HepG2 (cell line): ENCODE data around the gene RHBG. TPM values are rescaled to one million over a fixed set of nuclear protein-coding genes. Genes with fewer than 3 reads are reported as not detected.

Experiments
- ATAC-seq: fragments of 200-7000 bp; cut with Tn5 transposase; 3 replicates; pipeline ENCODE4 v1.9.1; 2020; ENCODE audit warnings: mild to moderate bottlenecking, moderate library complexity
- BruUV-seq: library from RNA; stranded (reverse); fragments of 400-500 nt; replicated peaks from 2 replicates; lab custom pipeline; 2021; lab: Mats Ljungman, UMichigan
- CTCF ChIA-PET: fragments of 300-600 bp; formaldehyde crosslinking; extraction: SDS; loops from one replicate; lab custom pipeline; 2021; ENCODE audit warnings: low total read pairs, inconsistent platforms, low intra/inter-chr PET ratio; lab: Yijun Ruan, JAX
- POLR2A ChIA-PET: fragments of 350-600 bp; sonication (Branson Sonifier 250); formaldehyde crosslinking; loops from one replicate; lab custom pipeline; 2020; ENCODE audit warnings: antibody characterized with exemption, inconsistent platforms; lab: Yijun Ruan, JAX
- DNase-seq: peaks from one replicate; pipeline ENCODE4 v3.0.0-alpha.2; 2015; ENCODE audit warnings: low spot score
- FAIRE-seq: peaks from 3 replicates; lab custom pipeline; 2011; peaks lifted over from hg19 to GRCh38; lab: Jason Lieb, UNC
- H2AFZ ChIP-seq: one replicate; pipeline ENCODE4 v1.6.1; 2011; ENCODE audit warnings: low read length, inconsistent platforms
- H3K27ac ChIP-seq: fragments of 300-600 bp; 3 replicates; pipeline ENCODE4 v1.8.0; 2011; ENCODE audit warnings: mixed run types, mild to moderate bottlenecking, mixed read lengths, low read length, inconsistent platforms; ENCODE audit not compliant: insufficient read depth; ENCODE audit errors: extremely low read length
- H3K27me3 ChIP-seq, 2 experiments: fragments of 200-600 bp in 1 of 2; 2 replicates in 1 of 2; 3 replicates in 1 of 2; pipeline versions ENCODE4 v1.6.0 to v1.8.0; 2011; ENCODE audit warnings: low read length in 2 of 2, mild to moderate bottlenecking in 2 of 2, moderate library complexity in 2 of 2, inconsistent platforms in 1 of 2; ENCODE audit not compliant: insufficient read depth in 2 of 2, control insufficient read depth in 1 of 2
- H3K36me3 ChIP-seq, 2 experiments: fragments of 200-600 bp in 1 of 2; replicated peaks in 1 of 2; 2 replicates in 1 of 2; 3 replicates in 1 of 2; pipeline versions ENCODE4 v1.5.1 to v1.8.0; 2011; ENCODE audit warnings: low read length in 2 of 2, inconsistent platforms in 1 of 2; ENCODE audit not compliant: insufficient read depth in 2 of 2, control insufficient read depth in 1 of 2
- H3K4me1 ChIP-seq: 2 replicates; pipeline ENCODE4 v1.5.1; 2012; ENCODE audit warnings: low read length, inconsistent platforms; ENCODE audit not compliant: insufficient read depth
- H3K4me2 ChIP-seq: 2 replicates; pipeline ENCODE4 v1.6.0; 2011; ENCODE audit warnings: low read depth, low read length, inconsistent platforms
- H3K4me3 ChIP-seq, 3 experiments: fragments of 200-600 bp in 1 of 3; sonication (generic), shearing (Covaris generic) in 1 of 3; replicated peaks in 1 of 3; 2 replicates each; pipeline ENCODE4 v1.5.1; 2011 to 2016; ENCODE audit warnings: low read length in 3 of 3, inconsistent platforms in 2 of 3, low read depth in 2 of 3, mild to moderate bottlenecking in 2 of 3, control low read depth in 1 of 3, mixed read lengths in 1 of 3; ENCODE audit not compliant: insufficient read depth in 1 of 3
- H3K79me2 ChIP-seq: one replicate; pipeline ENCODE4 v1.6.1; 2011; ENCODE audit warnings: low read length, inconsistent platforms; ENCODE audit not compliant: insufficient read depth
- H3K9ac ChIP-seq: 2 replicates; pipeline ENCODE4 v1.6.0; 2011; ENCODE audit warnings: mild to moderate bottlenecking, low read depth, low read length, inconsistent platforms; ENCODE audit not compliant: insufficient read depth
- H3K9me3 ChIP-seq: 2 replicates; pipeline ENCODE4 v1.5.1; 2012; ENCODE audit warnings: mild to moderate bottlenecking, low read length
- H4K20me1 ChIP-seq: 2 replicates; pipeline ENCODE4 v1.6.0; 2011; ENCODE audit warnings: inconsistent platforms, mild to moderate bottlenecking, low read length, moderate library complexity; ENCODE audit not compliant: insufficient read depth
- AGO2 ChIP-seq: fragments of 200-400 bp; formaldehyde crosslinking; optimal IDR thresholded peaks from 2 replicates; pipeline ENCODE3; 2017; ENCODE audit warnings: mild to moderate bottlenecking, low read depth, low read length, moderate library complexity
- ELF4 ChIP-seq: sonication (generic); formaldehyde crosslinking; IDR thresholded peaks from 2 replicates; pipeline ENCODE4 v1.5.0; 2020; ENCODE audit warnings: missing genetic modification reagents, mild to moderate bottlenecking, moderate library complexity, borderline replicate concordance
- FOXP1 ChIP-seq, 2 experiments: fragments of 450-650 bp in 1 of 2; IDR thresholded peaks; 2 replicates each; pipeline ENCODE4 v1.6.1; 2017 to 2018; ENCODE audit warnings: antibody characterized with exemption in 1 of 2
- MAZ ChIP-seq, 2 experiments: sonication (generic) in 1 of 2; formaldehyde crosslinking in 1 of 2; IDR thresholded peaks; 2 replicates each; pipeline versions ENCODE4 v1.5.0 to v1.6.1; 2012 to 2020; ENCODE audit warnings: low read depth in 2 of 2, mild to moderate bottlenecking in 2 of 2, borderline replicate concordance in 1 of 2, improper control_type of control experiment in 1 of 2, low read length in 1 of 2, missing genetic modification reagents in 1 of 2, moderate library complexity in 1 of 2
- MBD4 ChIP-seq: IDR thresholded peaks from 2 replicates; pipeline ENCODE4 v1.6.1; 2012; ENCODE audit warnings: low read length, inconsistent platforms, borderline replicate concordance
- PRDM10 ChIP-seq: sonication (generic); formaldehyde crosslinking; IDR thresholded peaks from 2 replicates; pipeline ENCODE4 v1.4.0; 2020; ENCODE audit warnings: low read depth, missing genetic modification reagents
- PREB ChIP-seq: sonication (generic); formaldehyde crosslinking; IDR thresholded peaks from 2 replicates; pipeline ENCODE4 v1.4.0; 2020; ENCODE audit warnings: missing genetic modification reagents
- PRMT3 ChIP-seq: sonication (generic); formaldehyde crosslinking; IDR thresholded peaks from 2 replicates; pipeline ENCODE4 v1.8.1; 2022; ENCODE audit warnings: low read depth, mild to moderate bottlenecking, moderate library complexity, missing genetic modification reagents, borderline replicate concordance
- ZNF143 ChIP-seq: sonication (generic); formaldehyde crosslinking; IDR thresholded peaks from 2 replicates; pipeline ENCODE4 v1.4.0; 2020; ENCODE audit warnings: missing genetic modification reagents
- WGBS: methylation state at CpG from one replicate; pipeline ENCODE4 v1.1.6; 2017; ENCODE audit warnings: low lambda C conversion rate; 5-methylcytosine and 5-hydroxymethylcytosine counted together
- in situ Hi-C: cut with HindIII; loops from 2 replicates; pipeline ENCODE4 v1.10.0; 2017; ENCODE audit warnings: low pct_unique_long_range_greater_than_20kb; ENCODE audit not compliant: extremely low pct_ligation_motif_present
- intact Hi-C: fragments of 100-400 bp; cut with micrococcal nuclease; formaldehyde crosslinking; loops from one replicate; pipeline ENCODE4 v1.10.0; 2022; ENCODE audit not compliant: unreplicated experiment
- polyA plus RNA-seq, 8 experiments: library from polyadenylated mRNA; depleted of rRNA in 3 of 8; stranded (reverse) in 7 of 8; unstranded in 1 of 8; fragments of >200 nt; fragmentation: Illumina TruSeq in 4 of 8; extraction: Trizol in 4 of 8; gene quantifications; 2 replicates each; pipeline versions ENCODE4 v1.2.1 to v1.2.3, GENCODE V29; 2011 to 2016; ENCODE audit warnings: low read depth in 4 of 8, missing spikeins in 1 of 8, mixed read lengths in 1 of 8; ENCODE audit not compliant: insufficient read depth in 1 of 8
- total RNA-seq, 5 experiments: library from RNA; depleted of rRNA; stranded (reverse); fragments of >200 nt; fragmentation: Illumina TruSeq; extraction: Trizol; gene quantifications; 2 replicates each; pipeline ENCODE4 v1.2.3, GENCODE V29; 2016; ENCODE audit warnings: low read depth in 1 of 5
- TF ChIP-seq, protein P1 (sequence below): IDR thresholded peaks from 2 replicates; pipeline ENCODE4 v1.6.1; 2012; ENCODE audit warnings: inconsistent platforms

RHBG gene
- total and polyA plus RNA-seq, 2 of the 13 experiments (the other 11 are each of a cell fraction or from before 2014, with no cell fraction given) = 61.8 to 73.5 TPM

DNA sequence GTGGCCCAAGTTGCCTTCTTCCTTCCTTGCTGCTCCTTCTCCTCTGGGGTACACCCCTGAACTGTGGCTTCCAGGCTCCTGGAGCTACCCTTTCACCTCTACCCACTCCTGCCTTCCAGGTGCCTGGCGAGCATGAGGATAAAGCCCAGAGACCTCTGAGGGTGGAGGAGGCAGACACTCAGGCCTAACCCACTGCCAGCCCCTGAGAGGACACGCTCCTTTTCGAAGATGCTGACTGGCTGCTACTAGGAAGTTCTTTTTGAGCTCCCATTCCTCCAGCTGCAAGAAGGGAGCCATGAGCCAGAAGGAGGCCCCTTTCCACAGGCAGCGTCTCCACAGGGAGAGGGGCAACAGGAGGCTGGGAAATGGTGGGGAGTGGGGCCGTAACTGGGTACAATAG, 15.6 kb downstream of the RHBG start:
- H2AFZ ChIP-seq = no peak overlapping the region
- intact Hi-C loops (loop anchor here (1.0 kb wide), 1 partner anchor 60 kb away; no protein-coding TSS in a partner anchor), in situ Hi-C loops (loop anchor here (5.0 kb wide), 1 partner anchor 53 kb away; no protein-coding TSS in a partner anchor)
- H3K9ac ChIP-seq = no peak overlapping the region
- FAIRE-seq (no peak), ATAC-seq (no peak), DNase-seq (no peak)
- BruUV-seq = no TSS peak
- H3K27ac ChIP-seq = no peak overlapping the region
- ChIA-PET CTCF (interaction anchor here (1.3 to 5.4 kb wide), 3 partner anchors 28 to 64 kb away, joined by 4 to 76 read pairs (median 9); no protein-coding TSS in a partner anchor), POLR2A (interaction anchor here (1.1 to 12.6 kb wide), 3 partner anchors 9 to 120 kb away, joined by 3 to 189 read pairs (median 8); partner anchors contain the start of gene RHBG)
- H3K4me1 ChIP-seq = peaks cover 28% of the 10 kb centered on the region
- peaks cover 2% of the 10 kb centered on the region for H4K20me1 ChIP-seq
- peaks cover 4 to 8% of the 10 kb centered on the region in 2 experiments; a peak in 3 of 5 replicates for H3K27me3 ChIP-seq
- no peak overlapping the region for H3K4me3 ChIP-seq
- no peak for TF ChIP-seq ZNF143 (CRISPR knock-in tag)
- 0 out of 2 replicates have a peak, but pooled peaks have one; percentile 7 for TF ChIP-seq MBD4
- H3K4me2 ChIP-seq = no peak overlapping the region
- WGBS = 98% methylated on average over 4 of the region's 5 CpGs
- peaks cover 21 to 41% of the 10 kb centered on the region in 2 experiments for H3K36me3 ChIP-seq
- no peaks in the 10 kb centered on the region for H3K79me2 ChIP-seq
- no peaks in the 10 kb centered on the region for H3K9me3 ChIP-seq

GRCh38 chr1:156385534-156386031, 16.6 kb downstream of the RHBG start:
- Histone ChIP-seq H3K27ac (no peak overlapping the region), H3K79me2 (no peaks in the 10 kb centered on the region), H3K27me3 (peaks cover 4 to 16% of the 10 kb centered on the region in 2 experiments; a peak in 3 of 5 replicates), H4K20me1 (no peaks in the 10 kb centered on the region; the same call in 1 of the 2 replicates), H2AFZ (no peak overlapping the region), H3K9me3 (no peaks in the 10 kb centered on the region), H3K4me2 (no peak overlapping the region), H3K4me3 (no peak overlapping the region), H3K4me1 (peaks cover 32% of the 10 kb centered on the region), H3K9ac (no peak overlapping the region), H3K36me3 (peaks cover 19 to 37% of the 10 kb centered on the region in 2 experiments)
- in situ Hi-C loops = loop anchor here (5.0 kb wide), 1 partner anchor 52 kb away; no protein-coding TSS in a partner anchor
- BruUV-seq = no TSS peak
- 67% methylated on average over 6 of the region's 9 CpGs for WGBS
- no peak for ATAC-seq
- DNase-seq = peak; percentile 55
- FAIRE-seq = no peak
- ChIA-PET POLR2A (interaction anchor here (1.3 to 12.6 kb wide), 10 partner anchors 9 to 116 kb away, joined by 3 to 189 read pairs (median 8); partner anchors contain the start of genes RHBG and SMG5), CTCF (interaction anchor here (1.1 to 5.4 kb wide), 4 partner anchors 29 to 94 kb away, joined by 3 to 76 read pairs (median 6); no protein-coding TSS in a partner anchor)
- intact Hi-C loops = loop anchor here (1.0 kb wide), 1 partner anchor 59 kb away; no protein-coding TSS in a partner anchor
- no peak for TF ChIP-seq PRDM10 (CRISPR knock-in tag)
- TF ChIP-seq FOXP1 (IDR thresholded peaks at IDR 0.05) = no peak
- no peak for TF ChIP-seq FOXP1 (CRISPR knock-in tag; IDR thresholded peaks at IDR 0.05)
- no peak for TF ChIP-seq ELF4 (CRISPR knock-in tag)
- TF ChIP-seq PREB (CRISPR knock-in tag) = 0 out of 2 replicates have a peak, but pooled peaks have one; percentile 16
- TF ChIP-seq PRMT3 (CRISPR knock-in tag) = no peak
- no peak for TF ChIP-seq MBD4
- peak; percentile 58 for TF ChIP-seq AGO2
- TF ChIP-seq, protein P1, sequence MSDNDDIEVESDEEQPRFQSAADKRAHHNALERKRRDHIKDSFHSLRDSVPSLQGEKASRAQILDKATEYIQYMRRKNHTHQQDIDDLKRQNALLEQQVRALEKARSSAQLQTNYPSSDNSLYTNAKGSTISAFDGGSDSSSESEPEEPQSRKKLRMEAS = 0 out of 2 replicates have a peak, but pooled peaks have one; percentile 9
- peak; percentile 36; the same call in 1 of the 2 replicates for TF ChIP-seq MAZ (IDR thresholded peaks at IDR 0.05; ENCODE audit: borderline replicate concordance, low read depth, low read length)
- no peak for TF ChIP-seq MAZ (CRISPR knock-in tag; IDR thresholded peaks at IDR 0.05; ENCODE audit: low read depth)
